Activated naive CD4-positive, alpha-beta T cell treated with anti-CD3 and anti-CD28 coated beads, Interleukin-2, amount 50 U/mL, for 24 hours (primary cell): ENCODE results near the gene GNA15.

ENCODE experiments used
- H3K27ac Mint-ChIP-seq: one replicate; pipeline ENCODE4 v1.8.0; 2021; ENCODE audit warnings: mild to moderate bottlenecking, mixed read lengths
- H3K27me3 Mint-ChIP-seq: one replicate; pipeline ENCODE4 v1.8.0; 2021; ENCODE audit warnings: mixed read lengths
- H3K36me3 Mint-ChIP-seq: one replicate; pipeline ENCODE4 v1.8.0; 2021; ENCODE audit warnings: mixed read lengths
- H3K4me1 Mint-ChIP-seq: one replicate; pipeline ENCODE4 v1.8.0; 2021; ENCODE audit warnings: mixed read lengths
- H3K4me3 Mint-ChIP-seq: one replicate; pipeline ENCODE4 v1.8.0; 2021; ENCODE audit warnings: mild to moderate bottlenecking, mixed read lengths
- H3K9me3 Mint-ChIP-seq: one replicate; pipeline ENCODE4 v1.8.0; 2021; ENCODE audit warnings: mixed read lengths

GNA15 gene

GRCh38 chr19:3115411-3115810 is 20.4 kb upstream of the GNA15 start:
- H3K9me3 Mint-ChIP-seq = no peaks in the 10 kb centered on the region
- no peaks in the 10 kb centered on the region for H3K36me3 Mint-ChIP-seq
- no peak overlapping the region for H3K27ac Mint-ChIP-seq
- H3K4me3 Mint-ChIP-seq = no peak overlapping the region
- H3K27me3 Mint-ChIP-seq = no peaks in the 10 kb centered on the region
- H3K4me1 Mint-ChIP-seq = no peaks in the 10 kb centered on the region

GRCh38 chr19:3115916-3116602 is 19.8 kb upstream of the GNA15 start:
- Mint-ChIP-seq H3K4me3 (no peak overlapping the region), H3K9me3 (no peaks in the 10 kb centered on the region), H3K27ac (no peak overlapping the region), H3K4me1 (no peaks in the 10 kb centered on the region), H3K27me3 (no peaks in the 10 kb centered on the region), H3K36me3 (no peaks in the 10 kb centered on the region)

DNA sequence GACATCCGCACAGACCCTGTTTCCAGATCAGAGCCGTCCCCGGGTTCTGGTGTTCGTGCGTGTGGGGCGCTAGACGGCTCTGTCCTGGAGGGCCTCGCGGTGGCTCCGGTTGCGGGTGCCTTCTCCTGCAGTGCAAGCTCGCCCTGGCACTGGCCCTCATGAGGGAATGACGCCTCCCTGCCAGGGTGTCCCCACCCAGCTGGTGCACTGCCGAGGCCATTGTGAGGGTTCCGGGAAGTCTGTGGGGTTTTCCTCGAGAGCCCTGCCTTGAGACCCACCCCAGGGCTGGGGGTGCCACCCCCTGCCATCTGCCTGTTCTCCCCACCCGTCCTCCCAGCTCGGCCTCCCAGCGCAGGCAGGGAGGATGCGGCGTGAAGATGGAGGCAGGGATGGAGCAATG is 19.2 kb upstream of the GNA15 start:
- H3K27me3 Mint-ChIP-seq = no peaks in the 10 kb centered on the region
- H3K9me3 Mint-ChIP-seq = no peaks in the 10 kb centered on the region
- no peaks in the 10 kb centered on the region for H3K36me3 Mint-ChIP-seq
- H3K27ac Mint-ChIP-seq = no peak overlapping the region
- no peak overlapping the region for H3K4me3 Mint-ChIP-seq
- H3K4me1 Mint-ChIP-seq = no peaks in the 10 kb centered on the region

- no peak overlapping the region for H3K4me3 Mint-ChIP-seq
- no peaks in the 10 kb centered on the region for H3K9me3 Mint-ChIP-seq
- no peaks in the 10 kb centered on the region for H3K36me3 Mint-ChIP-seq
- H3K4me1 Mint-ChIP-seq = no peaks in the 10 kb centered on the region
- no peak overlapping the region for H3K27ac Mint-ChIP-seq
- H3K27me3 Mint-ChIP-seq = no peaks in the 10 kb centered on the region
Observed at GRCh38 chr19:3117716-3118115, 18.1 kb upstream of the GNA15 start.

- no peaks in the 10 kb centered on the region for H3K4me1 Mint-ChIP-seq
- H3K27me3 Mint-ChIP-seq = no peaks in the 10 kb centered on the region
- H3K9me3 Mint-ChIP-seq = no peaks in the 10 kb centered on the region
- no peak overlapping the region for H3K4me3 Mint-ChIP-seq
- no peaks in the 10 kb centered on the region for H3K36me3 Mint-ChIP-seq
- H3K27ac Mint-ChIP-seq = no peak overlapping the region
Observed at GRCh38 chr19:3118232-3119070, 17.4 kb upstream of the GNA15 start.

- H3K4me1 Mint-ChIP-seq = no peaks in the 10 kb centered on the region
- no peaks in the 10 kb centered on the region for H3K27me3 Mint-ChIP-seq
- no peak overlapping the region for H3K27ac Mint-ChIP-seq
- no peaks in the 10 kb centered on the region for H3K9me3 Mint-ChIP-seq
- no peak overlapping the region for H3K4me3 Mint-ChIP-seq
- no peaks in the 10 kb centered on the region for H3K36me3 Mint-ChIP-seq
Observed at GRCh38 chr19:3119071-3119595, 16.7 kb upstream of the GNA15 start.

DNA sequence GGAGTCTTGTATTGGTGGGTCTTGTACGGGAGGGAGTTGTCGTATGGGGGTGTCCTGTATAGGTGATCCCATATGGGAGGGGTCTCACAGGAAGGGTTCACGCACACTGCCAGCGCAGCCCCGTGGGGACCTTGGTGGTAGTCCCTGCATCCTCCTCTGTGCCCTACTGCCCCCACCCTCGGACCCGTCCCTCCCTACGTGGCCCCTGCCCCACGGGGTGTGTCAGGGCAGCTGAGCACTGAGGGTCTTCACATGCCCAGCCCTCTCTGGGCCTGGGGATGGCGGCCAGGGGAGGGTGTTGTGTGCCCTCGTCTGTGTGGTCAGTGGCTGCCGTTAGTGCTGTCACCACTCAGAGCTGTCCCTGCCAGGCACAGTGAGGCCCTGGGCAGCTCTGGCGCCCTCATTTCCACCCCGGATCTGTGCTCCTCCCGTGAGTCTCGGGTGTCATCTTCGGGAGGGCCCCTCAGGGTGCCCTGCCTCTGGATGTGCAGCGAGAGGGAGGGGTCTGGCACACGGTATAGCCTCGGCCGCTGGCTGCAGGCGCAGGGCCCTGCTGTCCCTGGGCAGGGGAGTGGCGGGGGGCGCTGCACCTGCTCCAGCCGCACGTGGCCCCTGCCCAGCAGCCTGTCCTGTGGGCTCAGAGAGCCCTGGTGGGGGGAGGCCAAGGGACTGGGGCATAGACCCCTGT is 16.0 kb upstream of the GNA15 start:
- Mint-ChIP-seq H3K27me3 (no peaks in the 10 kb centered on the region), H3K4me1 (no peaks in the 10 kb centered on the region), H3K36me3 (no peaks in the 10 kb centered on the region), H3K4me3 (no peak overlapping the region), H3K9me3 (no peaks in the 10 kb centered on the region), H3K27ac (no peak overlapping the region)

DNA sequence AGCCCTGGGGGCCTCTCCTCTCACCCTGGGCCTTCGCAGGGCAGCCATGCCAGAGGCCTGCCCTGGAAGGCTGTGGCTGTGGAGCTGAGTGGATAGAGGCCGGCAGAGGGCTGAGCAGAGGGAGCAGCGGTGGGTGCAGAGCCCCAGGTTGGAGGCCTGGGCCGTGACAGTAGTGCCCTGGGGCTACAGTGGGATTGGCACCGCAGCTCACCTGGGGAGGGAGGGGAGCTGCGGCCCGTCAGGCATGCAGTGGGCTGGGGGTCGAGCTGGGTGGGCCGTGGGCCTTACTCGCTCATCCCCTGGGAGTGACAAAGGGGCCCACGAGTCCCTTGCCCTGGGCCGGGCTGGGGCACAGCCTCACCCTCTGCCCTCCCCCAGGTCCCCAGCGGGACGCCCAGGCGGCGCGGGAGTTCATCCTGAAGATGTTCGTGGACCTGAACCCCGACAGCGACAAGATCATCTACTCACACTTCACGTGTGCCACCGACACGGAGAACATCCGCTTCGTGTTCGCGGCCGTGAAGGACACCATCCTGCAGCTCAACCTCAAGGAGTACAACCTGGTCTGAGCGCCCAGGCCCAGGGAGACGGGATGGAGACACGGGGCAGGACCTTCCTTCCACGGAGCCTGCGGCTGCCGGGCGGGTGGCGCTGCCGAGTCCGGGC is 15.1 kb upstream of the GNA15 start:
- Mint-ChIP-seq H3K4me1 (no peaks in the 10 kb centered on the region), H3K36me3 (no peaks in the 10 kb centered on the region), H3K27ac (no peak overlapping the region), H3K4me3 (no peak overlapping the region), H3K9me3 (no peaks in the 10 kb centered on the region), H3K27me3 (no peaks in the 10 kb centered on the region)

- H3K36me3 Mint-ChIP-seq = no peaks in the 10 kb centered on the region
- H3K4me1 Mint-ChIP-seq = no peaks in the 10 kb centered on the region
- H3K4me3 Mint-ChIP-seq = no peak overlapping the region
- H3K9me3 Mint-ChIP-seq = no peaks in the 10 kb centered on the region
- H3K27ac Mint-ChIP-seq = no peak overlapping the region
- no peaks in the 10 kb centered on the region for H3K27me3 Mint-ChIP-seq
Observed at GRCh38 chr19:3121396-3121795, 14.4 kb upstream of the GNA15 start.

GRCh38 chr19:3121821-3122511 is 13.9 kb upstream of the GNA15 start:
- H3K27me3 Mint-ChIP-seq = no peaks in the 10 kb centered on the region
- H3K4me1 Mint-ChIP-seq = no peaks in the 10 kb centered on the region
- H3K9me3 Mint-ChIP-seq = no peaks in the 10 kb centered on the region
- no peak overlapping the region for H3K27ac Mint-ChIP-seq
- H3K36me3 Mint-ChIP-seq = no peaks in the 10 kb centered on the region
- no peak overlapping the region for H3K4me3 Mint-ChIP-seq

- Mint-ChIP-seq H3K4me3 (no peak overlapping the region), H3K9me3 (no peaks in the 10 kb centered on the region), H3K27ac (no peak overlapping the region), H3K36me3 (no peaks in the 10 kb centered on the region), H3K4me1 (no peaks in the 10 kb centered on the region), H3K27me3 (no peaks in the 10 kb centered on the region)
Observed at GRCh38 chr19:3122512-3122870, 13.3 kb upstream of the GNA15 start.

DNA sequence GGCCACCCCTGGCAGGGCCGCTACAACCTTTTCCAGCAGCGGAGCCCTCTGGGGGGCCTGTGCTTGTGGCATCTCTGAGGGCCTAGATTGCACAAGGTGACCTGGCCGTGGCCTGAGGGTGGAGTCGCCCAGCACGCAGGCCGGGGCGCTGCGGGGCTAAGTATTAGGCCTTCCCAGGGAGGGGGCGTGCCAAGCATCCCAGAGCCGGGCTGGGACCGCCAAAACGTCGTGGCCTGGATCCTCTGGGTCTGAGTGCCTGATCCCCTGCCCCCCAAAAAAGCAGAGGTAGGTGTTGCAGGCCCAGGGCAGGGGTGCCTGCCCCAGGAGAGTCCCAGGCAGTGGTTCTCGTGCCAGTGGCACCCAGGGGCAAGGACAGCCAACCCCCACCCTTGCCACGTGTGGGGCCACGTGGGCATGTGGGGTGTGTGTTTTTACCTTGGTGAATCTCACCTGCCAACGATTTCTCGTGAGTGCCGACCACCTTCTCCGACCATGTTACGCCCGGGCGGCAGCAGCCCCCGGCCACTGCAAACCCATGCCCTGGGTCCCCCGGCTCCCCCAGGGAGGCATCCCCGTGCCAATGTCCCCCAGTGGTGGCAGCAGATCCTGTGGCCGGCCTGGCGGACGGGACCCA is 12.6 kb upstream of the GNA15 start:
- no peaks in the 10 kb centered on the region for H3K27me3 Mint-ChIP-seq
- H3K4me3 Mint-ChIP-seq = no peak overlapping the region
- H3K27ac Mint-ChIP-seq = no peak overlapping the region
- H3K9me3 Mint-ChIP-seq = no peaks in the 10 kb centered on the region
- no peaks in the 10 kb centered on the region for H3K36me3 Mint-ChIP-seq
- H3K4me1 Mint-ChIP-seq = no peaks in the 10 kb centered on the region

- no peak overlapping the region for H3K4me3 Mint-ChIP-seq
- H3K27me3 Mint-ChIP-seq = no peaks in the 10 kb centered on the region
- H3K4me1 Mint-ChIP-seq = peaks cover 1% of the 10 kb centered on the region
- no peak overlapping the region for H3K27ac Mint-ChIP-seq
- no peaks in the 10 kb centered on the region for H3K9me3 Mint-ChIP-seq
- H3K36me3 Mint-ChIP-seq = no peaks in the 10 kb centered on the region
Observed at GRCh38 chr19:3123956-3124355, 11.9 kb upstream of the GNA15 start.

DNA sequence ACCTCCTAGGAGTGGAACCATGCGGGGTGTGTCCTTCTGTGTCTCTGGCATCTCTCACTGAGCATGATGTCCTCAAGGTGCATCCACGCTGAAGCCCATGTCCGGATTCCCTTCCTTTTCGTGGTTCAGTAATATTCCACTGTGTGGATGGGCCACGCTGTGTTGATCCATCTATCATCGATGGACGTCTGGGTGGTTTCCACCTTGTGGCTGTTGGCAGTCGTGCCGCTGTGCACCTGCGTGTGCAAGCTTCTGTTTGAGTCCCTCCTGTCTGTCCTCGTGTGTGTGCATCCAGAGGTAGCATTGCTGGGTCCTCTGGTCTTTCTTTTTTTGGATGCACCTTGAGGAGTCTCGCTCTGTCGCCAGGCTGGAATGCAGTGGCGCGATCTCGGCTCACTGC is 11.2 kb upstream of the GNA15 start:
- Mint-ChIP-seq H3K4me3 (no peak overlapping the region), H3K4me1 (peaks cover 5% of the 10 kb centered on the region), H3K9me3 (no peaks in the 10 kb centered on the region), H3K36me3 (no peaks in the 10 kb centered on the region), H3K27me3 (no peaks in the 10 kb centered on the region), H3K27ac (no peak overlapping the region)
